NB4 (cell line): ENCODE results near the gene SCN1A.

ENCODE experiments used
- CTCF ChIP-seq: IDR thresholded peaks from one replicate; pipeline ENCODE4 v1.5.1; 2012; ENCODE audit warnings: low read depth, low read length
- MAX ChIP-seq: IDR thresholded peaks from 2 replicates; pipeline ENCODE4 v1.6.1; 2011; ENCODE audit warnings: low read depth, low read length
- MYC ChIP-seq: IDR thresholded peaks from 2 replicates; pipeline ENCODE4 v1.6.1; 2011; ENCODE audit warnings: low read depth, low read length
- POLR2A ChIP-seq: IDR thresholded peaks from 2 replicates; pipeline ENCODE4 v1.6.1; 2011; ENCODE audit warnings: mild to moderate bottlenecking; ENCODE audit not compliant: insufficient read length; ENCODE audit errors: extremely low read depth

GRCh38 chr2:166031054-166031453 lies 96.8 kb downstream of the SCN1A start:
- TF ChIP-seq CTCF: no peak
- TF ChIP-seq POLR2A: no peak
- TF ChIP-seq MAX: no peak
- TF ChIP-seq MYC: no peak
